ENCODE measurements around the gene LDHD.
"Not testable (repeated sequence)": the region's sequence is repeated elsewhere in the genome, so short reads cannot be mapped to it uniquely, and the experiment has no call there.

LDHD gene

DNA sequence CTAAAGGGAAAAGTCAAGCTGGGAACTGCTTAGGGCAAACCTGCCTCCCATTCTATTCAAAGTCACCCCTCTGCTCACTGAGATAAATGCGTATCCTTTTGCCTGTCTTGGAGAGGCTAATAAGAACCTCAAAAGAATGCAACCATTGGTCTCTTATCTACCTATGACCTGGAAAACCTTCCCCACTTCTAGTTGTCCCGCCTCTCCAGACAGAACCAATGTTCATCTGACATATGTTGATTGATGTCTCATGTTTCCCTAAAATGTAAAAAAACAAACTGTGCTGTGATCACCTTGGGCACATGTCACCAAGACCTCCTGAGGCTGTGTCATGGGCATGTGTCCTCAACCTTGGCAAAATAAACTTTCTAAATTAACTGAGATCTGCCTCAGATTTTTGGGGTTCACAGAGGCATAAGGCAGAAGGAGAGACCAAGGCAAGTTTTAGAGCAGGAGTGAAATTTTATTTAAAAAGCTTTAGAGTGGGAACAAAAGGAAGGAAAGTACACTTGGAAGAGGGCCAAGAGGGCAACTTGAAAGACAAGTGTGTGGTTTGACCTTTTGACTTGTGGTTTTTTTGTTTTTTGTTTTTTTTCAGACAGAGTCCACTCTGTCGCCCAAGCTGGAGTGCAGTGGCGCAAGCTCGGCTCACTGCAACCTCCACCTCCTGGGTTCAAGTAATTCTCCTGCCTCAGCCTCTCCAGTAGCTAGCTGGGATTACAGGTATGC lies 13.0 kb upstream of the LDHD start:
- H3K9ac ChIP-seq (ENCODE audit: low read length); H3K27ac ChIP-seq (ENCODE audit: low read depth, low read length); H3K36me3 ChIP-seq (ENCODE audit: control insufficient read depth, insufficient read depth, low read length); H3K4me1 ChIP-seq (ENCODE audit: control insufficient read depth, insufficient read depth, low read length); H3K27me3 ChIP-seq (ENCODE audit: control insufficient read depth, insufficient read depth, low read length); H3K4me3 ChIP-seq (ENCODE audit: low read length): not testable (repeated sequence)

DNA sequence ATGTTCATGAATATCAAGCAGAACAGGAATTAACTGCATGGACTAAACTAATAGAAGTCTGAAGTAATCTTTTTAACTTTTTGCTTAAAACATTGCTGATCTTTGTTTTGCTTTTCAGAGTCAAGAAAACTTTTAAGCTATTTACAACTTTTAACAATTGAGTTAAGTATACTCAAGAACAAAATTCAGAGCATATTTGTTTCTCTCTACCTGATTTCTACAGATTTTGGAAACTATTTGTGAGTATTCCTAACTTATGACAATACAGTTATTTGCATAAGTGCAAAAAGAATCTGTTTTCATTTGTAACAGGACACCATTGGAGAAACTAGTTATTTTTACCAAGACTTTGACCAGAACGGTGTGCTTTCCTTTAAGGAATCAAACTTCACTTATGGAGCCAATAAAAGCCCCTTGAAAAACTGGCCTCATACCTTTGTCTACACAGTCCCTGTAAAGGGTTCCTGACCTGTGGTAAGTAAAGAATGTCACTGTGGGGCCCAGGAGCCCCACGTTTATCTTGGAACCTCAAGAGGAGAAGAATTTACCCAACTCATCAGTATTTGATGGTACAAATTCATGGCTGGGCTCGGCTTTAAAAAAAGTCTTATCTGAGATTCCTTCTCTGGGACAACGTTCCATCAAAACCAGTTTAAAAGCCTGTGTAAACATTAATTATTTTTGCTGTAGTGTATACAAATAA lies 11.3 kb upstream of the LDHD start:
- no peak overlapping the region for H3K9ac ChIP-seq (ENCODE audit: low read length)
- no peak overlapping the region for H3K27ac ChIP-seq (ENCODE audit: low read depth, low read length)
- H3K4me3 ChIP-seq (ENCODE audit: low read length) = no peak overlapping the region
- no peaks in the 10 kb centered on the region for H3K27me3 ChIP-seq (ENCODE audit: control insufficient read depth, insufficient read depth, low read length)
- no peaks in the 10 kb centered on the region for H3K4me1 ChIP-seq (ENCODE audit: control insufficient read depth, insufficient read depth, low read length)
- no peaks in the 10 kb centered on the region for H3K36me3 ChIP-seq (ENCODE audit: control insufficient read depth, insufficient read depth, low read length)

DNA sequence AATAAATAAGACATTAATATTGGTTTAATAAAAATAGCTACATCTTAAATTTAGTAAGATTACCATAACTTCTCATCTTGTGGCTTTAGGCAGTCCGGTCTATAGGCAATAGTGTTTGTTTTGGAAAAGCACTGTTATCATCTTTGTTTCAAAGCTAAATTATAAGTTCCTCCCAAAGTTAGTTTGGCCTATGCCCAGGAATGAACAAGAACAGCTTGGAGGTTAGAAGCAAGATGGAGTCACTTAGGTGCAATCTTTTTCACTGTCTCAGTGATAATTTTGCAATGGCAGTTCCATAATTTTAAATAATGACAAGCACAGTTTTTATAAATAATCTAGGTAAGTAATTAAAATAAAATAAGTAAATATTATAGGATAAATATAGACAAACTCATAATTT lies 6.0 kb upstream of the LDHD start:
- H3K27me3 ChIP-seq (ENCODE audit: control insufficient read depth, insufficient read depth, low read length) = no peaks in the 10 kb centered on the region
- no peak overlapping the region for H3K9ac ChIP-seq (ENCODE audit: low read length)
- H3K4me1 ChIP-seq (ENCODE audit: control insufficient read depth, insufficient read depth, low read length) = no peaks in the 10 kb centered on the region
- no peak overlapping the region for H3K27ac ChIP-seq (ENCODE audit: low read depth, low read length)
- no peak overlapping the region for H3K4me3 ChIP-seq (ENCODE audit: low read length)
- no peaks in the 10 kb centered on the region for H3K36me3 ChIP-seq (ENCODE audit: control insufficient read depth, insufficient read depth, low read length)

DNA sequence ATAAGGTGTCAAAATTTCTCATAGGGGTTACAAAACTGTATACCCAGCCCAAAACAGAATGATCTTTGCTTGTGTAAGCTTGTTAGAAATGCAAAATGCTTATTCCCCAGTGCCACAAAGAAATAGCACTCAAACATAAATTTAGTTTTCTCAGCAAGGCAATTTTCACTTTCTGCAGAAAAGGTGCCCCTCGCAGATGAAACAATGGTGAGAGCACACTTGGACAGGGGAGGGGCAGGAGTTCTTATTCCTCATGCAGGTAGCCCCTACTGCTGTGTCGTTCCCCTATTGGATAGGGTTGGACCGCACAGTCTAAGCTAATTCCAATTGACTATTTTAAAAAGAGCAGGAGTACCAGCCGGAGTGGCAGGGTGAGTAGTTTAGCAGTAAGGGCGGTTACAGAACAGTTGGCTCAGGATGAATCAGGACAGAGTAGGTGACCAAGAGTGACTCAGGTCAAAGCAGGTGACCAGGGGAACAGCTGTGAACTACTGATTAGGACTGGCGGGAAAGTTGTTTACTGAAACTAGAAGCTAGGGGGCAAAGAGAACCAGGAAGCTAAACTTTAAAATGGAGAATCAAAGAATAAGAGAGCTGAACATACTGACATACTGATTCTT lies 5.5 kb upstream of the LDHD start:
- no peaks in the 10 kb centered on the region for H3K27me3 ChIP-seq (ENCODE audit: control insufficient read depth, insufficient read depth, low read length)

DNA sequence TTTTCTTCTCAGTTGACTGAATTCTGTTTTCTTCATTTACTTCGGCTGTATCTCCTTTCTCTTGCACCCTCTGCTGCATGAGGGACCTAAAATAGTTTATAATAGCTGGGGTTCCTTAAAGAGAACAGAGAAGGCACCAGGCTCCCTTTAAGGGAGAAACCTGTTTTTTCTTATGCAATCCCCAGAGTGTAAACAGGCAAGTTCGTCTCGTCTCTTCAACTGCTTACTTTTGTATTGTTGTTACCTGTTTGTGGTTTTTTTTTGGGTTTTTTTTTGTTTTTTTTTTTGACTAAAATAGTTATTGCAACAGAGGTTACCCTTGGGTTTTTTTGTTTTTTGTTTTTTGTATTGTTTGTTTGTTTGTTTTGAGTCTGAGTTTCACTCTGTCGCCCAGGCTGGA lies 3.7 kb upstream of the LDHD start:
- Histone ChIP-seq H3K9ac (ENCODE audit: low read length) (no peak overlapping the region), H3K4me3 (ENCODE audit: low read length) (no peak overlapping the region), H3K27me3 (ENCODE audit: control insufficient read depth, insufficient read depth, low read length) (no peaks in the 10 kb centered on the region), H3K36me3 (ENCODE audit: control insufficient read depth, insufficient read depth, low read length) (no peaks in the 10 kb centered on the region), H3K27ac (ENCODE audit: low read depth, low read length) (no peak overlapping the region), H3K4me1 (ENCODE audit: control insufficient read depth, insufficient read depth, low read length) (no peaks in the 10 kb centered on the region)

More for the DNA sequence above, 5.5 kb upstream of the LDHD start:
- no peak overlapping the region for H3K4me3 ChIP-seq (ENCODE audit: low read length)
- H3K4me1 ChIP-seq (ENCODE audit: control insufficient read depth, insufficient read depth, low read length) = no peaks in the 10 kb centered on the region
- no peak overlapping the region for H3K27ac ChIP-seq (ENCODE audit: low read depth, low read length)
- no peak overlapping the region for H3K9ac ChIP-seq (ENCODE audit: low read length)
- H3K36me3 ChIP-seq (ENCODE audit: control insufficient read depth, insufficient read depth, low read length) = no peaks in the 10 kb centered on the region

DNA sequence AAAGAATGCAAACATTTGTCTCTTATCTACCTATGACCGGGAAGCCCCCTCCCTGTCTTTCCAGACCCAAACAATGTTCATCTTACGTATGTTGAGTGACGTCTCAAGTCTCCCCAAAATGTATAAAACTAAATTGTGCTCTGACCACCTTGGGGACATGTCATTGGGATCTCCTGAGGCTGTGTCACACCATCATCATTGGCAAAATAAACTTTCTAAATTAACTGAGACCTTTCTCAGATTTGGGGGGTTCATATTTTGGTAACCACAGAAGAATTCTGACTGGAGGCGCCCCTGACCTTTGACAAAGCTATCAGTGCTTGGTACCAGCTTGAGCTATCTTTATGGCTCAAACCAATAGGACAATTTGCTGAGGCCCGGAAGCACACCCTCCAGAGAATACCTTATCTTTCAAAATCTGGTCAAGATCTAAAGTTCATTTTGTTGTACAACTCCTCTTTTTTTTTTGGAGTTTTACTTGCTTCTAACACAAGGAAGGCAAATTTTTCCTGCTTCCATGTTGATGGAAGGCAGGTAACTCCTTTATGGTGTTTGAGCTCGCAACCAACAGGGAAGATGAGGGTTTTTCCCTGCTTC lies 2.5 kb upstream of the LDHD start:
- Histone ChIP-seq H3K27ac (ENCODE audit: low read depth, low read length) (no peak overlapping the region), H3K4me1 (ENCODE audit: control insufficient read depth, insufficient read depth, low read length) (no peaks in the 10 kb centered on the region), H3K4me3 (ENCODE audit: low read length) (no peak overlapping the region)

DNA sequence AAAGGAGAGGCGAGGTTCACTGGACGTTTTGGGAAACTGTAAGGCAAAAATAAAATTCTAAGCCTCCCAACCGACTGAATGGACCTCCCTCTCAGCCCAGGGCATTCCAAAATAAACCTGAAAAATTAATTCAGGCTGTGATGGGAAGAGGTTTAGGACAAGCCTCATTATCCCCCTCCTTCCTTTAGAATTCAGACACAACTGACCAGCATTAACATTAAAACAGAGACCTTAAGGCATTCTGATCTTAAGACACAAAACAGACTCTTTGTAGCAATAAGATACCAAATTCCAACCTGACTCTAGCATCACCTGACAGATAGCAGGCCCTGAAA lies 298 bp upstream of the LDHD start:
- Histone ChIP-seq H3K36me3 (ENCODE audit: control insufficient read depth, insufficient read depth, low read length) (no peaks in the 10 kb centered on the region), H3K4me1 (ENCODE audit: control insufficient read depth, insufficient read depth, low read length) (no peaks in the 10 kb centered on the region), H3K27ac (ENCODE audit: low read depth, low read length) (no peak overlapping the region), H3K4me3 (ENCODE audit: low read length) (no peak overlapping the region), H3K27me3 (ENCODE audit: control insufficient read depth, insufficient read depth, low read length) (peaks cover 2% of the 10 kb centered on the region), H3K9ac (ENCODE audit: low read length) (no peak overlapping the region)

More for the DNA sequence above, 2.5 kb upstream of the LDHD start:
- Histone ChIP-seq H3K36me3 (ENCODE audit: control insufficient read depth, insufficient read depth, low read length) (no peaks in the 10 kb centered on the region), H3K27me3 (ENCODE audit: control insufficient read depth, insufficient read depth, low read length) (no peaks in the 10 kb centered on the region), H3K9ac (ENCODE audit: low read length) (no peak overlapping the region)

DNA sequence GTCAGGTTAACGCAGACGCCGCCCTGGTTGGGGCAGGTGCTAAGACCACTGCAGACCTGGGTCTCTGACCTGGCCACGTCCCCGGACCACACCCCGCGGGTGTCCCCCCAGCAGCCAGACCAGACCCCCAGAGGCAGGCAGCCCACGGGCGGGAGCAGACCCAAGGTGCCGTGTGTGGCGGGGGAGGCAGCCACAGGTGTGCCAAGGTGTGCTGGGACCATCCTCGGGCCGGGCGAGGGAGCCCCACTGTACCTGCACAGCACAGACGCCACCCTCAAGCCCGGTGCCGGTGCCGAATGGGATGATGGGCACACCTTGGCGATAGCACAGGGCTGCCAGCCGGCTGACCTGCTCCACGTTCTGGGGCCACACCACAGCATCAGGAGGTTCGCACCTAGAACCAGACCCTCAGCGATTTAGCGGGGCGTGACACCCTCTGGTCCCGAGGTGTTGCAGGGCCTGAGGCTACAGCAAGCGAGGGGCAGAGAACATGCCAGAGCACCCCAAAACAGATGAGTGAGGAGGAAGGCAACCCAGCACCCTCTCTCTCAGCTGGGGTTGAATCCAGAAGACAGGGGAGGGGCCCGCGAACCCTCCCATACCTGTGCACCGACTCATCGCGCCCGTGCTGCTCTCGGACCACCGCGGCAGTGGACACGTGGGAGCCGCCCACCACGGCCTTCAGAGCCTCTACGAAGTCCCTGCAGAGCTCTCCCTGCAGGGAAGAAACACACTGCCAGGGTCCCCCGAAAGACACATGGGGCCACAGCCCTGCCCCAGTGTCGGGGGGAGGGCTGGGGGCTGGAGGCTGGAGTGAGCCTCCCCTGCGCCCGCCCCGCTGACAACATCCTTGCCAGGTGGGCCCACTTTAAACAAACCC lies 1.4 kb downstream of the LDHD start:
- Histone ChIP-seq H3K27ac (ENCODE audit: low read depth, low read length) (no peak overlapping the region), H3K9ac (ENCODE audit: low read length) (no peak overlapping the region), H3K4me1 (ENCODE audit: control insufficient read depth, insufficient read depth, low read length) (peaks cover 14% of the 10 kb centered on the region), H3K27me3 (ENCODE audit: control insufficient read depth, insufficient read depth, low read length) (peaks cover 2% of the 10 kb centered on the region), H3K4me3 (ENCODE audit: low read length) (no peak overlapping the region), H3K36me3 (ENCODE audit: control insufficient read depth, insufficient read depth, low read length) (no peaks in the 10 kb centered on the region)

DNA sequence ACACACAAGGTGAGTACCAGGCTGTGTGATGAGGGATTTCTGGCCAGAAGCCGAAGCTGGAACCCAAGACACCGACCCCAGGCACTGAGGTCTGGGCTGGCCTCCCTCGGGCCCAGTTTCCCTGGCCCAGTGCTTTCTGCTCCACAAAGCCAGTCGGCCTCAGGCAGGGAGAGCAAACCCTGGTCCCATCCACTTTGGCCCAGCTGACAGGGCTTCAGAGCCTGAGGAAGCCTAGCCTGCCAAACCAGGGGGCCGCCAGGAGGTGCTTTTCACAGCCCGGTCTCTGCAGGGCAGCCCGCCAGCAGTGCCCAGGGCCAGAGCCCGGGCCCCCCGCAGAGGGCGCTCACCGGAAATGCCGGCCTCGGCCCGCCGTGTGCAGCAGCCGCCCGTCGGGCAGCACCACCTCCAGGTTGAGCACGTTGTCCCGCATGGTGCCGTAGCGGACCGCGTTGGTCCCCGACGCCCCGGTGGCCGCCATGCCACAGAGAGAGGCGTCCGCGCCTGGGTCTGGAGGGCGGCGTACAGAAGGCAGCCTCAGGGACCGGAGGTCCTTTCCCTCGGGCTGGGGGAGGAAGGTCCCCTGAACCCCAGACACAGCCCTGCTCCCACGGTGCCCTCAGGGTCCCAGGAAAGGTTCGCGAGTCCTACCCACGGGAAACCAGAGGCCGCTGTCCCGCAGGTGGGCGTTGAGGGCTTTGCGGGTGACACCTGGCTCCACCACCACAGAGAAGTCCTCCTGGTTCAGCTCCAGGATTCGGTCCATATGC lies 2.2 kb downstream of the LDHD start:
- Histone ChIP-seq H3K9ac (ENCODE audit: low read length) (no peak overlapping the region), H3K27ac (ENCODE audit: low read depth, low read length) (no peak overlapping the region), H3K4me3 (ENCODE audit: low read length) (no peak overlapping the region), H3K36me3 (ENCODE audit: control insufficient read depth, insufficient read depth, low read length) (no peaks in the 10 kb centered on the region), H3K4me1 (ENCODE audit: control insufficient read depth, insufficient read depth, low read length) (peaks cover 22% of the 10 kb centered on the region), H3K27me3 (ENCODE audit: control insufficient read depth, insufficient read depth, low read length) (peaks cover 2% of the 10 kb centered on the region)

DNA sequence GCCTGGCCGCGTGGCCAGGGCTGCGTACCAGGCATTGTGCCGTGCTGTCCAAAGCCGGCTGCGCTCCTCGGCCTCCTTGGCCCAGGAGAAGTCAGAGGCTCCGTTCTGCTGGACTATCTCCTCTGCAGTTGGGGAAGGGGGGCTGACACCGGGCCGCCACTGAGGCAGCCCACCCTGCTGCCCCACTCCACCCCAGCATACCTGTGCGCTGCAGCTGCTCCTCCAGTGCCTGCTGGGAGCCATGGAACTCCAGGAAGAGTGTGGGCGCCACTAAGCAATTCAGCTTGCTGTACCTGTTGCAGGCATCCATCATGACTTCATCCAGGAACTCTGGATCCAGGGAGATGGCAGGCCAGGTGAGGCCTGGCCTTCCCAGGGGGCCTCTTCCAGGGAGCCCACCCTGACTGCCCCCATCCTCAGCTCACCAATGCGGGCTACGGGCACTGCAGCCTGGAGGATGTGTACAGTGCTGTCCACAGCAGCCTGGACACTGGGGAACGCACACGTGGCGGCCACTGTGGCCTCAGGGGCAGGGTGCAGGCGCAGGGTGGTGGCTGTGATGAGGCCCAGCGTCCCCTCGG lies 2.9 kb downstream of the LDHD start:
- H3K27ac ChIP-seq (ENCODE audit: low read depth, low read length) = no peak overlapping the region
- peaks cover 29% of the 10 kb centered on the region for H3K4me1 ChIP-seq (ENCODE audit: control insufficient read depth, insufficient read depth, low read length)
- H3K9ac ChIP-seq (ENCODE audit: low read length) = no peak overlapping the region
- no peak overlapping the region for H3K4me3 ChIP-seq (ENCODE audit: low read length)
- H3K27me3 ChIP-seq (ENCODE audit: control insufficient read depth, insufficient read depth, low read length) = peaks cover 2% of the 10 kb centered on the region
- no peaks in the 10 kb centered on the region for H3K36me3 ChIP-seq (ENCODE audit: control insufficient read depth, insufficient read depth, low read length)

DNA sequence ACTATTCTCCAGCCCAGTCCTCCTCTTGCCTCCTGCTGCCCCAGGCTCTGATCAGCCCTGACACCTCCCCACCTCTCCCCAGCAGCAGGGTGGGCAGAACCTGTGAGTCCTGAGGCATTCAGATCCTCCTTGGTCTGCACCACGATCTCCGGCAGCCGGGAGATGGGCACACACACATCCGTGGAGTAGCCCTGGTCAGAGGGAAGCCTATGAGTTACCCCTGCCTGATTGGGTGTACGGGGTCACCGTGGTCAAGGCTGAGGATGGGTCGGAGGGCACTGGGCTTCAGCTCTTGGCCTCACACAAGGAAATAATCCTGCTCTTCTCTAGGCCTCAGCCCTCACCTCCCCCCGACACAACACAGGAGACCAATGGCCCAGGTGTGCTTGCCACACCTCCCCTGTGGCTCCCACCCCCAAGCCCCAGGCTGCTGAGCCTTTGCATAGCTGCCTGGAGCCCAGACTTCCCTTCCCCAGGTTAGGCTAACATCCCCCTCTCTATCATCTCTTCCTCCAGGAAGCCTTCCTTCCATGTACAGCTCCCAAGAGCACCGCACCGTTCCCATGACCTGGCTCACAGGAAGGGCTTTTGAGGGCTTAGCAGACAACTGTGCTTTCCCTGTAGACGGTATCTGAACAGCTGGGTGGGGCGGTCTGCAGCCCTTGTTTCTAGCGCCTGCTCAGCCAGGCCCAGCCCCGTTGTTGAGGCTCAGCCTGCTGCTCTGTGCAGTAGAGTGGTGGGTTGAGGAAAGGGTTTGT lies 3.7 kb downstream of the LDHD start:
- Histone ChIP-seq H3K27me3 (ENCODE audit: control insufficient read depth, insufficient read depth, low read length) (peaks cover 2% of the 10 kb centered on the region), H3K9ac (ENCODE audit: low read length) (no peak overlapping the region), H3K4me3 (ENCODE audit: low read length) (no peak overlapping the region), H3K36me3 (ENCODE audit: control insufficient read depth, insufficient read depth, low read length) (no peaks in the 10 kb centered on the region), H3K27ac (ENCODE audit: low read depth, low read length) (no peak overlapping the region), H3K4me1 (ENCODE audit: control insufficient read depth, insufficient read depth, low read length) (peaks cover 34% of the 10 kb centered on the region)

Measured in rectal smooth muscle tissue (tissue), 1 donor.